Stimulated activated CD4-positive, alpha-beta T cell treated with anti-CD3 and anti-CD28 coated beads, Interleukin-1b, Interleukin-23, amount 100 ng/mL, for 1 hour (primary cell): Measurements from ENCODE around the gene IKZF3.
"Not testable (repeated sequence)": the region's sequence is repeated elsewhere in the genome, so short reads cannot be mapped to it uniquely, and the experiment has no call there.

Experiments
- DNase-seq, 2 donors: peaks; one replicate each; pipeline ENCODE4 v3.0.0-alpha.2; 2020; ENCODE audit warnings: low read depth in 2 of 2

The IKZF3 gene

GRCh38 chr17:39861235-39861634, 2.9 kb downstream of the IKZF3 start:
- DNase-seq, result no peak

GRCh38 chr17:39855911-39856649, 8.0 kb downstream of the IKZF3 start:
- DNase-seq, result not testable (repeated sequence)

GRCh38 chr17:39854909-39855308, 9.2 kb downstream of the IKZF3 start:
- no peak for DNase-seq

GRCh38 chr17:39852239-39852638, 11.9 kb downstream of the IKZF3 start:
- DNase-seq, result no peak

GRCh38 chr17:39850186-39850585, 13.9 kb downstream of the IKZF3 start:
- DNase-seq, result not testable (repeated sequence)

- DNase-seq, result no peak
These were observed 15.5 kb downstream of the IKZF3 start for GRCh38 chr17:39848600-39848999.

DNA sequence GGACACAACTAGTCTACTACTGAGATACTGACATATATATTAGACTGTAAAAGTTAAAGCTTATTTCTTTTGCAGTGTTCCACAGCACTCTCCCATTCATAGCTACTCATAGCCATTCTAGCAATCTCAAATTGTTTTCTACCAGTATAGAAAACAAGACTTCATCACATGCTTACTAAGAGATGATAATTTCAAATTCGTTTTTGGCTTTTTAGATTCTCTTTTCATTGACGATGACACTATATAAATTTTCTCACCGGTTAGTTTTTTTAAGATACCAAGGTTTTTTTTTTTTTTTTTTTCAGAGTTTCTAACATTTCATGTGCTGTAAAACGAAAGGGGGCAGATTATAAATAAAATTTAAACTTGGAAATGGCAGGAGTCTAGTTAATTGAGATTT, 17.9 kb downstream of the IKZF3 start:
- DNase-seq, result no peak

GRCh38 chr17:39845052-39845846, 18.9 kb downstream of the IKZF3 start:
- no peak for DNase-seq

GRCh38 chr17:39841134-39841683, 22.9 kb downstream of the IKZF3 start:
- DNase-seq, result no peak

DNA sequence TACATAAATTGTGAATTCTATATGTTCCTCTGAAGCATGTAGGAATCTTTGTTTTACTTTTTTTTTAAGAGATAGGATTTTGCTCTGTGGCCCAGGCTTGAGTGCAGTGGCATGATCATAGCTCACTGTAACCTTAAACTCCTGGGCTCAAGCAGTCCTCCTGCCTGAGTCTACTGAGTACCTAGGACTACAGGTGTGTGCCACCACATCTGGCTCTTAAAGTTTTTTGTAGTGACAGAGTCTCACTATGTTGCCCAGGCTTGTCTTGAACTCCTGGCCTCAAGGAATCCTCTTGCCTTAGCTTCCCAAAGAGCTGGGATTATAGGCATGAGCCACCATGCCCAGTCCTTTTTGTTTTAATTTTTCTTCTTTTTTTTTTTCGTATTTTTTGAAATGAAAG, 25.3 kb downstream of the IKZF3 start:
- DNase-seq, result no peak

GRCh38 chr17:39838057-39838456, 26.1 kb downstream of the IKZF3 start:
- no peak for DNase-seq

GRCh38 chr17:39836117-39836516, 28.0 kb downstream of the IKZF3 start:
- no peak for DNase-seq

DNA sequence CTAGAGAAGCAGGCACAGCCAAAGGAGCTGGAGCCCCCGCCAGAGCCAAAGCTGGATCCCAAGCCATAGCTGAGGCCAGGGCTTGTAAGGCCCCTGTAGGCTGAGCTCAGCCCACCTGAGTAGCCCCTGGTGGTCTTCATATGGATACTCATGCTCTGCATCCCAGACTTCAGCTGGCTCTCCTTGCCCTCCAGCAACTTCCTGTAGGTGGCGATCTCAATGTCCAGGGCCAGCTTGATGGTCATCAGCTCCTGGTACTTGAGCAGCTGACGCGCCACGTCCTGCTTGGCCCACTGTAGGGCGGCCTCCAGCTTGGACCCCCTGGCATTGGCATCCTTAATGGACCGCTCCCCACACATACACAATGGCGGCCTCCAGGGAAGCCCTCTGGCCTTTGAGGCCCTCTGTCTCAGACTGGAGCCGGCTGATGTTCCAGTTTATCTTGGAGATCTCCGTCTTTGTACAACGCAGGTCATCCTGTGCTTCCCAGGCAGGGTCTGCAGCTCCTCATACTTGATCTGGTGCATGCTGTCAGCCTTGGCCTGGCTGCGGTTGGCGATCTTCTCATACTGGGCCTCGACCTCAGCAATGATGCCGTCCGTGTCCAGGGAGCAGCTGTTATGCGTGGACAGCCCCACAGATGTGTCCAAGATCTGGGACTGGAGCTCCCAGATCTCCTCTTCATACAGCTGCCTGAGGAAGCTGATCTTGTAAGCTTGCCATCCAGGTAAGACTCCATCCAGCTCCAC, 28.9 kb downstream of the IKZF3 start:
- no peak for DNase-seq

DNA sequence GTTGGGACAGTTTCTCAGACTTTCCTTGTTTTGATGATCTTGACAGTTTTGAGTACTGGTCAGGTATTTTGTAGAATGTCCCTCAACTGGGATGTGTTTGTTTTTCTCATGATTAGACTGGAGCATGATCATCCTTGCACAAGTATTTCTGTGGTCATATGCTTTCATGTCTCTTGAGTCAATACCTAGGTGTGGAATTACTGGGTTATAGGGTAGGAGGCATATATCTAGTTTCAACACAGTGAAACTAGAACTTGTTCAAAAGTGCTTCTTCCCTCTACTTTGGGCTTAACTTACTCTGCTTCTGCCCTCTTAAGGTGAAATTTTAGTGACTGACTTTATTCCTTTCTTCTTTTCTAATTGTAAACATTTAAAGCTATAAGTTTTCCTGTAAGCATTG, 30.1 kb downstream of the IKZF3 start:
- DNase-seq, result no peak

GRCh38 chr17:39831588-39831987, 32.5 kb downstream of the IKZF3 start:
- no peak for DNase-seq

GRCh38 chr17:39828443-39828842, 35.7 kb downstream of the IKZF3 start:
- no peak for DNase-seq

GRCh38 chr17:39826334-39826733, 37.8 kb downstream of the IKZF3 start:
- no peak for DNase-seq

GRCh38 chr17:39823407-39824054, 40.6 kb downstream of the IKZF3 start:
- no peak for DNase-seq

DNA sequence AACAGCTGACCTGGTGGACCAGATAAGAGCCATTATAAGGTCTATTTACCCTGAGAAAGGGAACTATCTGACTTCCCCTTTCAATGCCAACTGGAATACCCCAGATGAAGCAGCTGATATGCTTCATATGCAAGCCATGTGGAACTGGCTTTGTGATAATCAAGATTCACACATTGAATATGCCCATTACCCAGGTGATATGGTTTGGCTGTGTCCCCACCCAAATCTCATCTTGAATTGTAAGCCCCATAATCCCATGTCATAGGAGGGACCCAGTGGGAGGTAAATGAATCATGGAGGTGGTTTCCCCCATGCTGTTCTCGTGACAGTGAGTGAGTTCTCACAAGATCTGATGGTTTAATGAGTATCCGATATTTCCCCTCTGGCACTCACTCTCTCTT, 42.1 kb downstream of the IKZF3 start:
- no peak for DNase-seq

- DNase-seq, result no peak
These were observed 43.1 kb downstream of the IKZF3 start for GRCh38 chr17:39820987-39821386.

- no peak for DNase-seq
These were observed 43.6 kb downstream of the IKZF3 start for GRCh38 chr17:39820541-39820940.
